HUES64 (cell line): ENCODE measurements around the gene PLAC1.

Source experiments
- H3K27ac ChIP-seq: 2 replicates; pipeline ENCODE4 v1.7.0; 2013; ENCODE audit warnings: low read depth, low read length, inconsistent platforms
- H3K27me3 ChIP-seq: 2 replicates; pipeline ENCODE4 v1.6.1; 2013; ENCODE audit warnings: mild to moderate bottlenecking, low read length; ENCODE audit not compliant: insufficient read depth
- H3K36me3 ChIP-seq: 2 replicates; pipeline ENCODE4 v1.6.1; 2013; ENCODE audit warnings: mild to moderate bottlenecking, low read length; ENCODE audit not compliant: insufficient read depth
- H3K4me1 ChIP-seq: 2 replicates; pipeline ENCODE4 v1.6.1; 2013; ENCODE audit warnings: mild to moderate bottlenecking, low read length, moderate library complexity; ENCODE audit not compliant: insufficient read depth
- H3K4me3 ChIP-seq: 2 replicates; pipeline ENCODE4 v1.5.1; 2013; ENCODE audit warnings: mild to moderate bottlenecking, low read length, moderate library complexity
- H3K9ac ChIP-seq: 2 replicates; pipeline ENCODE4 v1.6.1; 2013; ENCODE audit warnings: mild to moderate bottlenecking, low read depth, low read length
- H3K9me3 ChIP-seq: 2 replicates; pipeline ENCODE4 v1.6.1; 2013; ENCODE audit warnings: low read depth, low read length; ENCODE audit not compliant: insufficient read depth
- WGBS: fragments of 150-250, 120-280 bp; methylation state at CpG from one replicate; pipeline ENCODE4 v1.1.7; 2013; ENCODE audit warnings: missing lambda C conversion rate; 5-methylcytosine and 5-hydroxymethylcytosine counted together

The PLAC1 gene

DNA sequence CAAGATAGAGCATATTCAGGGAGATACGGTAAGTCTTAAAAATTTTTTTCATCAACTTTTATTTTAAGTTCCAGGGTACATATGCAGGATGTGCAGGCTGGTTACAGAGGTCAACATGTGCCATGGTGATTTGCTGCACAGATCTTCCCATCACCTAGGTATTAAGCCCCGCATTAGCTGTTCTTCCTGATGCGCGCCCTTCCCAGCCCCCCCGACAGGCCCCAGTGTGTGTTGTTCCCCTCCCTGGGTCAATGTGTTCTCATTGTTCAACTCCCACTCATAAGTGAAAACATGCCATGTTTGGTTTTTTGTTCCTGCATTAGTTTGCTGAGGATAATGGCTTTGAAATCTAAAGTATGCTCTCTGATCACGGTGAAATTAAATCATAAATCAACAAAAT lies 134.1 kb downstream of the PLAC1 start:
- Histone ChIP-seq H3K4me3 (no peak overlapping the region), H3K4me1 (no peaks in the 10 kb centered on the region), H3K27me3 (no peaks in the 10 kb centered on the region), H3K27ac (no peak overlapping the region), H3K36me3 (no peaks in the 10 kb centered on the region), H3K9ac (no peak overlapping the region), H3K9me3 (no peaks in the 10 kb centered on the region)
- WGBS, result 97% methylated on average over 5 of the region's 6 CpGs

- H3K27me3 ChIP-seq, result no peaks in the 10 kb centered on the region
- no peak overlapping the region for H3K9ac ChIP-seq
- H3K27ac ChIP-seq, result no peak overlapping the region
- no peaks in the 10 kb centered on the region for H3K9me3 ChIP-seq
- no peaks in the 10 kb centered on the region for H3K36me3 ChIP-seq
- no peaks in the 10 kb centered on the region for H3K4me1 ChIP-seq
- H3K4me3 ChIP-seq, result no peak overlapping the region
- 71% methylated on average over 3 of the region's 3 CpGs for WGBS
Observed at GRCh38 chrX:134520860-134521390, 137.3 kb downstream of the PLAC1 start.
